ENCODE data around the gene ELOF1. TPM values are rescaled to one million over a fixed set of nuclear protein-coding genes. Genes with fewer than 3 reads are reported as not detected.
A peak's percentile ranks its signal among the peaks of the same experiment; 100 is the strongest.

ELOF1 gene
- total and polyA plus RNA-seq, 2 of the 13 experiments (the other 11 are each of a cell fraction or from before 2014, with no cell fraction given), result 14.5 to 43.2 TPM

- TF ChIP-seq PITX1 (CRISPR knock-in tag; IDR thresholded peaks at IDR 0.05), result peak; percentile 41; the same call in 1 of the 2 replicates
- peak; percentile 52; the same call in 1 of the 2 replicates for TF ChIP-seq TFAP4 (IDR thresholded peaks at IDR 0.05; ENCODE audit: borderline replicate concordance, low read depth)
- peak; percentile 72; the same call in 1 of the 2 replicates for TF ChIP-seq KDM5A (IDR thresholded peaks at IDR 0.05; ENCODE audit: borderline replicate concordance, low read length)
- TF ChIP-seq TBX2 (CRISPR knock-in tag; IDR thresholded peaks at IDR 0.05; ENCODE audit: borderline replicate concordance), result no peak
- TF ChIP-seq ZBTB4 (CRISPR knock-in tag; IDR thresholded peaks at IDR 0.05; ENCODE audit: borderline replicate concordance), result no peak
- TF ChIP-seq ZNF383 (CRISPR knock-in tag; IDR thresholded peaks at IDR 0.05; ENCODE audit: borderline replicate concordance), result no peak
- no peak for TF ChIP-seq EZH2 (conservative IDR thresholded peaks at IDR 0.05; ENCODE audit: low read depth, low read length)
- TF ChIP-seq ZBTB37 (CRISPR knock-in tag; IDR thresholded peaks at IDR 0.05), result no peak
- peak; percentile 29; the same call in 1 of the 2 replicates for TF ChIP-seq HOXA5 (CRISPR knock-in tag; IDR thresholded peaks at IDR 0.05)
- TF ChIP-seq ZNF296 (CRISPR knock-in tag; conservative IDR thresholded peaks at IDR 0.05), result no peak
- no peak for TF ChIP-seq WIZ (CRISPR knock-in tag; IDR thresholded peaks at IDR 0.05)
- TF ChIP-seq POGK (CRISPR knock-in tag; conservative IDR thresholded peaks at IDR 0.05), result peak; percentile 60; the same call in 1 of the 2 replicates
- no peak for TF ChIP-seq PHB2 (IDR thresholded peaks at IDR 0.05; ENCODE audit: partially characterized antibody)
- TF ChIP-seq ARNT2 (CRISPR knock-in tag; IDR thresholded peaks at IDR 0.05; ENCODE audit: low read depth), result no peak
- no peak for TF ChIP-seq ZC3H13 (CRISPR knock-in tag; IDR thresholded peaks at IDR 0.05)
- TF ChIP-seq AFF4 (CRISPR knock-in tag; IDR thresholded peaks at IDR 0.05), result no peak
Observed at GRCh38 chr19:11558881-11559828, at the start of gene ELOF1 (continued).
